Activated CD8-positive, alpha-beta T cell treated with anti-CD3 and anti-CD28 coated beads for 36 hours (primary cell): ENCODE data around the gene ENC1. TPM values are rescaled to one million over a fixed set of nuclear protein-coding genes. Genes with fewer than 3 reads are reported as not detected.

Experiments used
- ATAC-seq: fragments of 200-7000 bp; cut with Tn5 transposase; one replicate; pipeline ENCODE4 v1.10.0; 2021; ENCODE audit warnings: mild to moderate bottlenecking, moderate library complexity
- CTCF ChIA-PET: fragments of 350-600 bp; sonication (Branson Sonifier 250); formaldehyde crosslinking; loops from one replicate; lab custom pipeline; 2021; ENCODE audit warnings: antibody characterized with exemption; lab: Charles Lee
- POLR2A ChIA-PET: fragments of 350-600 bp; sonication (Branson Sonifier 250); formaldehyde crosslinking; loops from one replicate; lab custom pipeline; 2021; ENCODE audit warnings: antibody characterized with exemption; lab: Charles Lee
- DNase-seq: peaks from one replicate; pipeline ENCODE4 v3.0.0-alpha.2; 2020
- H3K27ac Mint-ChIP-seq: one replicate; pipeline ENCODE4 v1.8.0; 2021; ENCODE audit warnings: mild to moderate bottlenecking, mixed read lengths
- H3K27me3 Mint-ChIP-seq: one replicate; pipeline ENCODE4 v1.8.0; 2021; ENCODE audit warnings: mixed read lengths
- H3K36me3 Mint-ChIP-seq: one replicate; pipeline ENCODE4 v1.8.0; 2021; ENCODE audit warnings: low read depth, mixed read lengths
- H3K4me1 Mint-ChIP-seq: one replicate; pipeline ENCODE4 v1.8.0; 2021; ENCODE audit warnings: low read depth, mixed read lengths
- H3K4me3 Mint-ChIP-seq: one replicate; pipeline ENCODE4 v1.8.0; 2021; ENCODE audit warnings: mild to moderate bottlenecking, moderate library complexity, mixed read lengths
- H3K9me3 Mint-ChIP-seq: one replicate; pipeline ENCODE4 v1.8.0; 2021; ENCODE audit warnings: mixed read lengths
- CTCF ChIP-seq: fragments of 200-600 bp; IDR thresholded peaks from one replicate; pipeline ENCODE4 v1.8.0; 2022; ENCODE audit warnings: antibody characterized with exemption, mild to moderate bottlenecking
- intact Hi-C: fragments of 100-400 bp; cut with micrococcal nuclease; formaldehyde crosslinking; loops from one replicate; pipeline ENCODE4 v1.10.0; 2022
- total RNA-seq, 2 experiments: library from RNA; stranded (reverse); gene quantifications; one replicate each; pipeline ENCODE4 v1.2.3, GENCODE V29; 2021

The ENC1 gene
- total RNA-seq, 2 experiments from 2014 or later, result 0.16 to 0.60 TPM

- H3K9me3 Mint-ChIP-seq, result no peaks in the 10 kb centered on the region
- no peaks in the 10 kb centered on the region for H3K36me3 Mint-ChIP-seq
- no peaks in the 10 kb centered on the region for H3K4me1 Mint-ChIP-seq
- TF ChIP-seq CTCF, result no peak
- H3K4me3 Mint-ChIP-seq, result no peak overlapping the region
- DNase-seq (no peak), ATAC-seq (no peak)
- CTCF ChIA-PET, result no interaction called here
- intact Hi-C loops, result no loop called here
- POLR2A ChIA-PET, result interaction anchor here (0.6 kb wide), 1 partner anchor 1639 kb away, joined by 4 read pairs; no protein-coding TSS in a partner anchor
- peaks cover 5% of the 10 kb centered on the region for H3K27me3 Mint-ChIP-seq
- H3K27ac Mint-ChIP-seq, result no peak overlapping the region
Measured at GRCh38 chr5:74608736-74609601, 31.6 kb downstream of the ENC1 start.

- POLR2A ChIA-PET, result no interaction called here
- intact Hi-C loops, result no loop called here
- Mint-ChIP-seq H3K27me3 (peaks cover 8% of the 10 kb centered on the region), H3K4me1 (no peaks in the 10 kb centered on the region), H3K9me3 (no peaks in the 10 kb centered on the region), H3K4me3 (no peak overlapping the region), H3K36me3 (no peaks in the 10 kb centered on the region), H3K27ac (no peak overlapping the region)
- TF ChIP-seq CTCF, result no peak
- ATAC-seq (no peak), DNase-seq (no peak)
- CTCF ChIA-PET, result interaction anchor here (0.7 kb wide), 1 partner anchor 121 kb away, joined by 3 read pairs; no protein-coding TSS in a partner anchor
Measured at GRCh38 chr5:74605759-74606158, 34.8 kb downstream of the ENC1 start.

GRCh38 chr5:74603376-74603775 is 37.2 kb downstream of the ENC1 start:
- TF ChIP-seq CTCF, result no peak
- DNase-seq (no peak), ATAC-seq (no peak)
- ChIA-PET POLR2A (no interaction called here), CTCF (no interaction called here)
- H3K27me3 Mint-ChIP-seq, result peaks cover 9% of the 10 kb centered on the region
- H3K4me3 Mint-ChIP-seq, result no peak overlapping the region
- no peak overlapping the region for H3K27ac Mint-ChIP-seq
- no peaks in the 10 kb centered on the region for H3K9me3 Mint-ChIP-seq
- intact Hi-C loops, result no loop called here
- no peaks in the 10 kb centered on the region for H3K4me1 Mint-ChIP-seq
- H3K36me3 Mint-ChIP-seq, result no peaks in the 10 kb centered on the region

GRCh38 chr5:74599148-74599547 is 41.4 kb downstream of the ENC1 start:
- Mint-ChIP-seq H3K36me3 (no peaks in the 10 kb centered on the region), H3K27ac (no peak overlapping the region), H3K9me3 (no peaks in the 10 kb centered on the region), H3K27me3 (peaks cover 17% of the 10 kb centered on the region), H3K4me1 (no peaks in the 10 kb centered on the region), H3K4me3 (no peak overlapping the region)
- no peak for DNase-seq
- TF ChIP-seq CTCF, result no peak
- POLR2A ChIA-PET, result no interaction called here
- no peak for ATAC-seq
- CTCF ChIA-PET, result interaction anchor here (0.6 to 1.0 kb wide), 2 partner anchors 50 to 1130 kb away, joined by 3 read pairs; no protein-coding TSS in a partner anchor
- intact Hi-C loops, result no loop called here

- TF ChIP-seq CTCF, result no peak
- Mint-ChIP-seq H3K36me3 (no peaks in the 10 kb centered on the region), H3K9me3 (no peaks in the 10 kb centered on the region), H3K27me3 (peaks cover 17% of the 10 kb centered on the region), H3K4me3 (no peak overlapping the region), H3K27ac (no peak overlapping the region), H3K4me1 (no peaks in the 10 kb centered on the region)
- ATAC-seq (no peak), DNase-seq (no peak)
- ChIA-PET POLR2A (no interaction called here), CTCF (interaction anchor here (0.6 to 1.0 kb wide), 2 partner anchors 51 to 1131 kb away, joined by 3 read pairs; no protein-coding TSS in a partner anchor)
- intact Hi-C loops, result no loop called here
Measured at GRCh38 chr5:74598731-74599130, 41.8 kb downstream of the ENC1 start.
